HepG2 (cell line): ENCODE measurements around the gene RNF114. TPM values are rescaled to one million over a fixed set of nuclear protein-coding genes. Genes with fewer than 3 reads are reported as not detected.

ENCODE experiments used
- BHLHE40 ChIP-seq: IDR thresholded peaks from 2 replicates; pipeline ENCODE4 v1.6.1; 2011; ENCODE audit warnings: low read length, improper control_type of control experiment
- CC2D1A ChIP-seq: sonication (generic); formaldehyde crosslinking; IDR thresholded peaks from 2 replicates; pipeline ENCODE4 v1.8.1; 2023; ENCODE audit warnings: mild to moderate bottlenecking, missing genetic modification reagents
- HNF4G ChIP-seq, 2 experiments: sonication (generic) in 1 of 2; formaldehyde crosslinking in 1 of 2; IDR thresholded peaks; 2 replicates each; pipeline versions ENCODE4 v1.4.0 to v1.6.1; 2011 to 2020; ENCODE audit warnings: borderline replicate concordance in 2 of 2, low read depth in 2 of 2, mild to moderate bottlenecking in 2 of 2, low read length in 1 of 2, missing genetic modification reagents in 1 of 2, moderate library complexity in 1 of 2
- HOXA7 ChIP-seq: sonication (generic); formaldehyde crosslinking; IDR thresholded peaks from 2 replicates; pipeline ENCODE4 v1.8.1; 2022; ENCODE audit warnings: mild to moderate bottlenecking, missing genetic modification reagents, moderate library complexity
- IRF2 ChIP-seq: IDR thresholded peaks from 2 replicates; pipeline ENCODE4 v1.6.1; 2018; ENCODE audit warnings: missing genetic modification reagents, missing compliant biosample characterization
- MEF2D ChIP-seq: sonication (generic); formaldehyde crosslinking; IDR thresholded peaks from 2 replicates; pipeline ENCODE4 v1.5.1; 2020; ENCODE audit warnings: mild to moderate bottlenecking, missing genetic modification reagents
- PCBP2 ChIP-seq: fragments of 200-400 bp; formaldehyde crosslinking; optimal IDR thresholded peaks from 2 replicates; pipeline ENCODE3; 2018; ENCODE audit warnings: low read length, low read depth; ENCODE audit not compliant: poor library complexity, severe bottlenecking
- PHB2 ChIP-seq: fragments of 450-650 bp; IDR thresholded peaks from 2 replicates; pipeline ENCODE4 v1.6.1; 2018; ENCODE audit not compliant: partially characterized antibody
- POGK ChIP-seq: sonication (generic); formaldehyde crosslinking; conservative IDR thresholded peaks from 2 replicates; pipeline ENCODE4 v1.8.0; 2022; ENCODE audit warnings: mild to moderate bottlenecking, moderate library complexity, missing genetic modification reagents
- PPARG ChIP-seq: conservative IDR thresholded peaks from 2 replicates; pipeline ENCODE4 v1.6.1; 2016; ENCODE audit warnings: missing biosample characterization, missing genetic modification reagents
- PTBP1 ChIP-seq: fragments of 200-400 bp; formaldehyde crosslinking; IDR thresholded peaks from 2 replicates; pipeline ENCODE4 v1.6.1; 2018; ENCODE audit warnings: low read length, low read depth; ENCODE audit not compliant: poor library complexity, severe bottlenecking
- RCOR2 ChIP-seq: IDR thresholded peaks from 2 replicates; pipeline ENCODE4 v1.6.1; 2016; ENCODE audit warnings: missing biosample characterization, missing genetic modification reagents
- RXRB ChIP-seq: IDR thresholded peaks from 2 replicates; pipeline ENCODE4 v1.6.1; 2016; ENCODE audit warnings: borderline replicate concordance, missing genetic modification reagents, missing compliant biosample characterization
- SP2 ChIP-seq: sonication (generic); formaldehyde crosslinking; IDR thresholded peaks from 2 replicates; pipeline ENCODE4 v1.5.1; 2020; ENCODE audit warnings: mild to moderate bottlenecking, missing genetic modification reagents
- SPEN ChIP-seq: sonication (generic); formaldehyde crosslinking; IDR thresholded peaks from 2 replicates; pipeline ENCODE4 v1.5.1; 2020; ENCODE audit warnings: low read depth, mild to moderate bottlenecking, missing genetic modification reagents
- SRSF1 ChIP-seq: fragments of 200-400 bp; formaldehyde crosslinking; optimal IDR thresholded peaks from 2 replicates; pipeline ENCODE3; 2017; ENCODE audit warnings: mild to moderate bottlenecking, low read depth, low read length, moderate library complexity
- ZBTB39 ChIP-seq: sonication (generic); formaldehyde crosslinking; IDR thresholded peaks from 2 replicates; pipeline ENCODE4 v1.5.0; 2020; ENCODE audit warnings: missing genetic modification reagents
- ZBTB4 ChIP-seq: sonication (generic); formaldehyde crosslinking; IDR thresholded peaks from 2 replicates; pipeline ENCODE4 v1.4.0; 2020; ENCODE audit warnings: missing genetic modification reagents, mild to moderate bottlenecking, borderline replicate concordance
- ZFP37 ChIP-seq: sonication (generic); formaldehyde crosslinking; IDR thresholded peaks from 2 replicates; pipeline ENCODE4 v1.4.0; 2020; ENCODE audit warnings: missing genetic modification reagents, borderline replicate concordance
- ZNF143 ChIP-seq: sonication (generic); formaldehyde crosslinking; IDR thresholded peaks from 2 replicates; pipeline ENCODE4 v1.4.0; 2020; ENCODE audit warnings: missing genetic modification reagents
- ZNF224 ChIP-seq: sonication (generic); formaldehyde crosslinking; IDR thresholded peaks from 2 replicates; pipeline ENCODE4 v1.5.0; 2020; ENCODE audit warnings: mild to moderate bottlenecking, missing genetic modification reagents
- ZNF558 ChIP-seq: sonication (generic); formaldehyde crosslinking; IDR thresholded peaks from 2 replicates; pipeline ENCODE4 v1.9.0; 2022; ENCODE audit warnings: mild to moderate bottlenecking, missing genetic modification reagents, borderline replicate concordance
- ZNF644 ChIP-seq: IDR thresholded peaks from 2 replicates; pipeline ENCODE4 v1.6.1; 2016; ENCODE audit warnings: low read depth
- polyA plus RNA-seq, 8 experiments: library from polyadenylated mRNA; depleted of rRNA in 3 of 8; stranded (reverse) in 7 of 8; unstranded in 1 of 8; fragments of >200 nt; fragmentation: Illumina TruSeq in 4 of 8; extraction: Trizol in 4 of 8; gene quantifications; 2 replicates each; pipeline versions ENCODE4 v1.2.1 to v1.2.3, GENCODE V29; 2011 to 2016; ENCODE audit warnings: low read depth in 4 of 8, missing spikeins in 1 of 8, mixed read lengths in 1 of 8; ENCODE audit not compliant: insufficient read depth in 1 of 8
- total RNA-seq, 5 experiments: library from RNA; depleted of rRNA; stranded (reverse); fragments of >200 nt; fragmentation: Illumina TruSeq; extraction: Trizol; gene quantifications; 2 replicates each; pipeline ENCODE4 v1.2.3, GENCODE V29; 2016; ENCODE audit warnings: low read depth in 1 of 5

Gene RNF114
- total and polyA plus RNA-seq, 2 of the 13 experiments (the other 11 are each of a cell fraction or from before 2014, with no cell fraction given): 119 to 126 TPM

GRCh38 chr20:49915380-49916145 is 20.6 kb upstream of the RNF114 start, which contains the start of gene SPATA2 (continued):
- TF ChIP-seq ZBTB39 (CRISPR knock-in tag): peak; percentile 93
- TF ChIP-seq ZNF143 (CRISPR knock-in tag): peak; percentile 62; the same call in 1 of the 2 replicates
- TF ChIP-seq PPARG (CRISPR knock-in tag): peak; percentile 31
- TF ChIP-seq SPEN (CRISPR knock-in tag): peak; percentile 65
- no peak for TF ChIP-seq HOXA7
- TF ChIP-seq ZNF558: peak; percentile 76; the same call in 1 of the 2 replicates
- no peak for TF ChIP-seq ZNF644 (CRISPR knock-in tag)
- TF ChIP-seq SRSF1: peak; percentile 28
- TF ChIP-seq ZNF224 (CRISPR knock-in tag): peak; percentile 76
- peak; percentile 90 for TF ChIP-seq PTBP1
- peak; percentile 85; the same call in 1 of the 2 replicates for TF ChIP-seq ZBTB4 (CRISPR knock-in tag)
- TF ChIP-seq POGK (CRISPR knock-in tag): peak; percentile 84
- peak; percentile 60; the same call in 1 of the 2 replicates for TF ChIP-seq MEF2D (CRISPR knock-in tag)
- no peak for TF ChIP-seq PCBP2
- peak; percentile 33; the same call in 1 of the 2 replicates for TF ChIP-seq RXRB
- TF ChIP-seq ZFP37: 0 out of 2 replicates have a peak, but pooled peaks have one; percentile 7
- TF ChIP-seq IRF2 (CRISPR knock-in tag): no peak; the same call in 1 of the 2 replicates
- TF ChIP-seq HNF4G (IDR thresholded peaks at IDR 0.05; ENCODE audit: borderline replicate concordance, low read depth, low read length): no peak
- TF ChIP-seq HNF4G (CRISPR knock-in tag; IDR thresholded peaks at IDR 0.05; ENCODE audit: borderline replicate concordance, low read depth): peak; percentile 65; the same call in 1 of the 2 replicates
- peak; percentile 95 for TF ChIP-seq SP2 (CRISPR knock-in tag)
- TF ChIP-seq BHLHE40: peak; percentile 54
- no peak for TF ChIP-seq CC2D1A
- no peak for TF ChIP-seq PHB2
- peak; percentile 93 for TF ChIP-seq RCOR2 (CRISPR knock-in tag)
